NCI-H748 (cell line): ENCODE data around the gene DNM1L.

Source experiments
- DNase-seq: peaks from one replicate; lab custom pipeline; 2025; ENCODE audit not compliant: unreplicated experiment; lab: John Stamatoyannopoulos, UW

The DNM1L gene

GRCh38 chr12:32755654-32756475, 76.8 kb downstream of the DNM1L start, which contains the start of gene YARS2:
TSS of gene YARS2 (minus strand) at chr12:32755897. CDS start at chr12:32755874, 23 bp downstream.
- DNase-seq, result peak; percentile 100

GRCh38 chr12:32756476-32757066, 77.5 kb downstream of the DNM1L start:
- DNase-seq, result no peak

GRCh38 chr12:32757157-32757556, 78.1 kb downstream of the DNM1L start:
- DNase-seq, result no peak

GRCh38 chr12:32761716-32762115, 82.6 kb downstream of the DNM1L start:
- no peak for DNase-seq

- peak; percentile 19 for DNase-seq
These were observed 86.8 kb downstream of the DNM1L start for GRCh38 chr12:32765906-32766305.

- no peak for DNase-seq
These were observed 89.4 kb downstream of the DNM1L start for GRCh38 chr12:32768518-32768917.

- DNase-seq, result no peak
These were observed 91.0 kb downstream of the DNM1L start for GRCh38 chr12:32770141-32770540.

- no peak for DNase-seq
These were observed 94.6 kb downstream of the DNM1L start for GRCh38 chr12:32773691-32774090.

GRCh38 chr12:32776258-32776657, 97.2 kb downstream of the DNM1L start:
- no peak for DNase-seq

GRCh38 chr12:32777159-32777558, 98.1 kb downstream of the DNM1L start:
- no peak for DNase-seq

- no peak for DNase-seq
These were observed 98.6 kb downstream of the DNM1L start for GRCh38 chr12:32777691-32778175.

- no peak for DNase-seq
These were observed 101.0 kb downstream of the DNM1L start for GRCh38 chr12:32780071-32780470.

- DNase-seq, result no peak
These were observed 103.9 kb downstream of the DNM1L start for GRCh38 chr12:32783029-32783428.

GRCh38 chr12:32785557-32785956, 106.5 kb downstream of the DNM1L start:
- no peak for DNase-seq

GRCh38 chr12:32788405-32788804, 109.3 kb downstream of the DNM1L start:
- DNase-seq, result no peak

- no peak for DNase-seq
These were observed 110.3 kb downstream of the DNM1L start for GRCh38 chr12:32789446-32789845.

- no peak for DNase-seq
These were observed 110.8 kb downstream of the DNM1L start for GRCh38 chr12:32789916-32790315.

GRCh38 chr12:32794281-32794680, 115.2 kb downstream of the DNM1L start:
- no peak for DNase-seq
